ENCODE data around the gene VAPB. TPM values are rescaled to one million over a fixed set of nuclear protein-coding genes. Genes with fewer than 3 reads are reported as not detected.

VAPB gene
- total and polyA plus RNA-seq, 10 of the 15 experiments (the other 5 are each of a cell fraction or from before 2014, with no cell fraction given): 3.2 to 28.6 (median 20.5) TPM

GRCh38 chr20:58482416-58482815 is 93.4 kb downstream of the VAPB start:
- 50% methylated on average over 10 of the region's 10 CpGs for WGBS (ENCODE audit: insufficient coverage, insufficient replicate concordance, low lambda C conversion rate, missing lambda C conversion rate)
- ChIA-PET POLR2A (no interaction called here), RAD21 (ENCODE audit: unreplicated experiment) (no interaction called here)

DNA sequence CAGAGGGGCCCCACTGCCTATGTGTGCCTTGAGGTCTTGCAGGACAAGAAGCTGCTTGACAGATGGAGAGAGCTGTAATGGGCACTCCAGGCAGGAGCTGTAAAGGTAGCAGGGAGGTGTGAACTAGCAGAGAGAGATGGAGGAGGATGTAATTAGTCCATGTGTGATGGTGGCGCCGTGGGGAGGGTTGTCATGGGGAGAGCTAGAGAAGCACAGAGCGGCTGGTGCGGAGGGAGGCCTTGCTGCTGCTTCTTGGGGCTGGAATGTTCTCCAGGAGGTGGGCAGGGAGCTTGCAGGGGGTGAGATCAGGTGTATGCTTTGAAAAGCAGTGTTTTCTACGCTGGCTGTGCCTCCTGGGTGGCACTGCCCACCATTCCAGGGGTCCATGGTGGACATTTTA is 94.0 kb downstream of the VAPB start:
- 61% methylated on average over 5 of the region's 5 CpGs for WGBS (ENCODE audit: insufficient coverage, insufficient replicate concordance, low lambda C conversion rate, missing lambda C conversion rate)
- H3K27ac ChIP-seq (ENCODE audit: control insufficient read depth, insufficient read depth): no peak overlapping the region
- DNase-seq (ENCODE audit: low read depth, low spot score): no peak
- H3K9me3 ChIP-seq (replicated peaks; ENCODE audit: control insufficient read depth, insufficient read depth, low read length): peaks cover 7% of the 10 kb centered on the region
- H3K9ac ChIP-seq (ENCODE audit: control insufficient read depth, insufficient read depth, low read length): no peak overlapping the region
- H3K79me2 ChIP-seq (ENCODE audit: control insufficient read depth, insufficient read depth, low read length): no peaks in the 10 kb centered on the region
- POLR2A ChIA-PET: no interaction called here
- no peak overlapping the region for H3K4me2 ChIP-seq (ENCODE audit: control insufficient read depth, insufficient read depth)
- intact Hi-C loops (cut with micrococcal nuclease; ENCODE audit: unreplicated experiment) (no loop called here), in situ Hi-C loops (cut with MboI) (no loop called here)
- CTCF ChIA-PET: interaction anchor here (1.3 kb wide), 2 partner anchors 29 to 368 kb away, joined by 3 to 4 read pairs; partner anchors contain the start of gene GNAS-AS1
- no peaks in the 10 kb centered on the region for H3K36me3 ChIP-seq (ENCODE audit: control insufficient read depth in 2 of 2, insufficient read depth in 2 of 2, low read length in 1 of 2)
- RAD21 ChIA-PET (ENCODE audit: unreplicated experiment): no interaction called here
- H4K20me1 ChIP-seq (ENCODE audit: control insufficient read depth, insufficient read depth): no peaks in the 10 kb centered on the region
- ATAC-seq: no peak
- no peak overlapping the region for H3K4me3 ChIP-seq
- H3K4me1 ChIP-seq (ENCODE audit: control insufficient read depth, insufficient read depth, low read length): no peaks in the 10 kb centered on the region
- no peak overlapping the region for H2AFZ ChIP-seq (ENCODE audit: control insufficient read depth, low read depth, low read length)
- no peak for FAIRE-seq
- SMC1A ChIA-PET (ENCODE audit: uncharacterized antibody, unreplicated experiment): no interaction called here
- BruUV-seq (replicated peaks): no TSS peak
- TF ChIP-seq, protein P1, sequence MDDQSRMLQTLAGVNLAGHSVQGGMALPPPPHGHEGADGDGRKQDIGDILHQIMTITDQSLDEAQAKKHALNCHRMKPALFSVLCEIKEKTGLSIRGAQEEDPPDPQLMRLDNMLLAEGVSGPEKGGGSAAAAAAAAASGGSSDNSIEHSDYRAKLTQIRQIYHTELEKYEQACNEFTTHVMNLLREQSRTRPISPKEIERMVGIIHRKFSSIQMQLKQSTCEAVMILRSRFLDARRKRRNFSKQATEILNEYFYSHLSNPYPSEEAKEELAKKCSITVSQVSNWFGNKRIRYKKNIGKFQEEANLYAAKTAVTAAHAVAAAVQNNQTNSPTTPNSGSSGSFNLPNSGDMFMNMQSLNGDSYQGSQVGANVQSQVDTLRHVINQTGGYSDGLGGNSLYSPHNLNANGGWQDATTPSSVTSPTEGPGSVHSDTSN (IDR thresholded peaks at IDR 0.05; ENCODE audit: insufficient replicate concordance, low read depth, low read length): no peak
- TF ChIP-seq DPF2 (IDR thresholded peaks at IDR 0.05) (no peak), EP300 (IDR thresholded peaks at IDR 0.05; ENCODE audit: borderline replicate concordance in 1 of 2, control insufficient read depth in 1 of 2, low read depth in 2 of 2, low read length in 2 of 2) (no peak), FOXK2 (IDR thresholded peaks at IDR 0.05) (no peak), ZBTB33 (IDR thresholded peaks at IDR 0.05) (no peak), RCOR1 (conservative IDR thresholded peaks at IDR 0.05; ENCODE audit: low read depth, low read length) (no peak), NFYB (IDR thresholded peaks at IDR 0.05; ENCODE audit: insufficient read depth, low read depth, low read length) (no peak), SPI1 (IDR thresholded peaks at IDR 0.05; ENCODE audit: borderline replicate concordance, insufficient read depth, low read depth, low read length) (no peak), SREBF2 (IDR thresholded peaks at IDR 0.05; ENCODE audit: low read length) (no peak), ZNF24 (IDR thresholded peaks at IDR 0.05) (no peak), MEF2A (IDR thresholded peaks at IDR 0.05; ENCODE audit: insufficient read depth, low read depth, low read length) (no peak), IRF4 (IDR thresholded peaks at IDR 0.05; ENCODE audit: low read depth, low read length) (no peak), ZNF207 (IDR thresholded peaks at IDR 0.05; ENCODE audit: borderline replicate concordance) (no peak), CBFB (IDR thresholded peaks at IDR 0.05; ENCODE audit: low read depth) (no peak)
- H3K27me3 ChIP-seq (replicated peaks in 1 of 2; ENCODE audit: control insufficient read depth in 2 of 2, insufficient read depth in 2 of 2, low read length in 1 of 2): no peaks in the 10 kb centered on the region

More at GRCh38 chr20:58482416-58482815, 93.4 kb downstream of the VAPB start:
- Histone ChIP-seq H3K4me3 (no peak overlapping the region), H3K9me3 (replicated peaks; ENCODE audit: control insufficient read depth, insufficient read depth, low read length) (peaks cover 5% of the 10 kb centered on the region), H2AFZ (ENCODE audit: control insufficient read depth, low read depth, low read length) (no peak overlapping the region), H3K9ac (ENCODE audit: control insufficient read depth, insufficient read depth, low read length) (no peak overlapping the region), H3K79me2 (ENCODE audit: control insufficient read depth, insufficient read depth, low read length) (no peaks in the 10 kb centered on the region), H3K4me2 (ENCODE audit: control insufficient read depth, insufficient read depth) (no peak overlapping the region), H3K4me1 (ENCODE audit: control insufficient read depth, insufficient read depth, low read length) (no peaks in the 10 kb centered on the region), H4K20me1 (ENCODE audit: control insufficient read depth, insufficient read depth) (no peaks in the 10 kb centered on the region), H3K27ac (ENCODE audit: control insufficient read depth, insufficient read depth) (no peak overlapping the region), H3K27me3 (replicated peaks in 1 of 2; ENCODE audit: control insufficient read depth in 2 of 2, insufficient read depth in 2 of 2, low read length in 1 of 2) (no peaks in the 10 kb centered on the region), H3K36me3 (ENCODE audit: control insufficient read depth in 2 of 2, insufficient read depth in 2 of 2, low read length in 1 of 2) (no peaks in the 10 kb centered on the region)
- SMC1A ChIA-PET (ENCODE audit: uncharacterized antibody, unreplicated experiment): interaction anchor here (0.6 kb wide), 1 partner anchor 130 kb away, joined by 3 read pairs; no protein-coding TSS in a partner anchor
- TF ChIP-seq IKZF1 (conservative IDR thresholded peaks at IDR 0.05): no peak
- no peak for TF ChIP-seq MYC (IDR thresholded peaks at IDR 0.05; ENCODE audit: insufficient read depth, insufficient read length, insufficient replicate concordance, low read length, severe bottlenecking)
- TF ChIP-seq IKZF2 (IDR thresholded peaks at IDR 0.05): no peak
- no peak for TF ChIP-seq SUPT20H (IDR thresholded peaks at IDR 0.05; ENCODE audit: borderline replicate concordance, control insufficient read depth, low read depth, low read length)
- TF ChIP-seq SMAD1 (IDR thresholded peaks at IDR 0.05; ENCODE audit: low read depth, partially characterized antibody): no peak
- no peak for TF ChIP-seq STAT3 (IDR thresholded peaks at IDR 0.05; ENCODE audit: low read depth, low read length)
- intact Hi-C loops (cut with micrococcal nuclease; ENCODE audit: unreplicated experiment) (no loop called here), in situ Hi-C loops (cut with MboI) (no loop called here)
- no TSS peak for BruUV-seq (replicated peaks)
- FAIRE-seq (no peak), DNase-seq (ENCODE audit: low read depth, low spot score) (no peak), ATAC-seq (no peak)
- CTCF ChIA-PET: interaction anchor here (1.0 to 1.9 kb wide), 7 partner anchors 10 to 369 kb away, joined by 3 to 5 read pairs (median 4); partner anchors contain the start of genes GNAS-AS1 and STX16
